Natural killer cell (primary cell): ENCODE data around the gene SLC22A12. TPM values are rescaled to one million over a fixed set of nuclear protein-coding genes. Genes with fewer than 3 reads are reported as not detected.

Experiments
- ATAC-seq, 3 donors: fragments of 150-1000 bp in 2 of 3; fragments of 200-7000 bp in 1 of 3; cut with Tn5 transposase; 1 replicate in 1 of 3; 2 replicates in 2 of 3; pipeline ENCODE4 v1.10.0; 2021; ENCODE audit warnings: mild to moderate bottlenecking in 2 of 3, moderate library complexity in 2 of 3
- DNase-seq, 2 donors: peaks; one replicate each; pipeline versions ENCODE4 v3.0.0 to v3.0.0-alpha.2; 2013 to 2021; ENCODE audit warnings: mixed read lengths in 1 of 2
- H3K27ac ChIP-seq: one replicate; pipeline ENCODE4 v1.5.1; 2013; ENCODE audit warnings: mild to moderate bottlenecking, low read length
- H3K27me3 ChIP-seq: one replicate; pipeline ENCODE4 v1.6.1; 2013; ENCODE audit warnings: low read length; ENCODE audit not compliant: control insufficient read depth, insufficient read depth
- H3K36me3 ChIP-seq: one replicate; pipeline ENCODE4 v1.6.1; 2013; ENCODE audit warnings: low read length; ENCODE audit not compliant: control insufficient read depth, insufficient read depth
- H3K4me1 ChIP-seq: one replicate; pipeline ENCODE4 v1.6.1; 2013; ENCODE audit warnings: low read length; ENCODE audit not compliant: control insufficient read depth, insufficient read depth
- H3K4me3 ChIP-seq: one replicate; pipeline ENCODE4 v1.5.1; 2013; ENCODE audit warnings: low read length
- H3K9me3 ChIP-seq: one replicate; pipeline ENCODE4 v1.6.1; 2013; ENCODE audit warnings: low read length; ENCODE audit not compliant: control insufficient read depth, insufficient read depth
- H3K27ac Mint-ChIP-seq, 2 donors: one replicate each; pipeline ENCODE4 v1.8.0; 2022; ENCODE audit warnings: mild to moderate bottlenecking in 2 of 2, mixed read lengths in 2 of 2, moderate library complexity in 1 of 2
- H3K27me3 Mint-ChIP-seq, 2 donors: one replicate each; pipeline ENCODE4 v1.8.0; 2022; ENCODE audit warnings: low read depth in 2 of 2, mixed read lengths in 2 of 2
- H3K36me3 Mint-ChIP-seq: one replicate; pipeline ENCODE4 v1.8.0; 2022; ENCODE audit warnings: mixed read lengths
- H3K4me1 Mint-ChIP-seq, 2 donors: one replicate each; pipeline ENCODE4 v1.8.0; 2022; ENCODE audit warnings: mixed read lengths in 2 of 2
- H3K4me3 Mint-ChIP-seq: one replicate; pipeline ENCODE4 v1.8.0; 2022; ENCODE audit warnings: mild to moderate bottlenecking, moderate library complexity, mixed read lengths
- H3K9me3 Mint-ChIP-seq, 2 donors: one replicate each; pipeline ENCODE4 v1.8.0; 2022; ENCODE audit warnings: mixed read lengths in 2 of 2
- WGBS: methylation state at CpG from one replicate; pipeline ENCODE4 v1.1.7; 2013; ENCODE audit warnings: missing lambda C conversion rate; ENCODE audit not compliant: insufficient coverage; 5-methylcytosine and 5-hydroxymethylcytosine counted together
- intact Hi-C: fragments of 100-400 bp; cut with micrococcal nuclease; formaldehyde crosslinking; loops from one replicate; pipeline ENCODE4 v1.14.2; 2022
- total RNA-seq, 4 donors: library from RNA; stranded (reverse); fragments of 120-200 nt in 1 of 4; gene quantifications; one replicate each; pipeline versions ENCODE4 v1.2.3 to v1.2.4, GENCODE V29; 2013 to 2022
- TF ChIP-seq, protein P1 (sequence below): fragments of 200-600 bp; IDR thresholded peaks from one replicate; pipeline ENCODE4 v1.8.0; 2022; ENCODE audit warnings: antibody characterized with exemption

SLC22A12 gene
- total RNA-seq, 3 donors from 2014 or later (not counting 1 experiment from before 2014, with no cell fraction given): not detected

DNA sequence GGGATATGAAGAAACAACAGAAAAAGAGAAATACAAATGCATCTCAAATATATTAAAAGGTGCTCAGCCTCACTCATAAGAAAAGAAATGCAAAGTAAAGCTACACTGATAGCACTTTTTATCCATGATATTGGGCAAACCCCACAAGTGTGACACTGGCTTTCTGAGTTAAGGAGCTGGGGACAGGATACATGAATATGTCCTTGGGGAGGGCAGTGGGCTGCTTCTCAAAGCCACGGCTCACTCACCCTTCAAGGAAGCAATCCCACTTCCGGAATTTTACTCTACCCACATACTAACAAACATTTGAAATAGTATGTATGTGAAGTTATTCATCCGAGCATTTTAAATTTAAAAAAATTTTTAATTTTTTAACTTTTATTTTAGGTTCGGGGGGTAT is 41.1 kb upstream of the SLC22A12 start:
- no CpG with 5 or more reads among the region's 4 CpGs for WGBS
- DNase-seq (no peak), ATAC-seq (no peak)
- TF ChIP-seq, protein P1, sequence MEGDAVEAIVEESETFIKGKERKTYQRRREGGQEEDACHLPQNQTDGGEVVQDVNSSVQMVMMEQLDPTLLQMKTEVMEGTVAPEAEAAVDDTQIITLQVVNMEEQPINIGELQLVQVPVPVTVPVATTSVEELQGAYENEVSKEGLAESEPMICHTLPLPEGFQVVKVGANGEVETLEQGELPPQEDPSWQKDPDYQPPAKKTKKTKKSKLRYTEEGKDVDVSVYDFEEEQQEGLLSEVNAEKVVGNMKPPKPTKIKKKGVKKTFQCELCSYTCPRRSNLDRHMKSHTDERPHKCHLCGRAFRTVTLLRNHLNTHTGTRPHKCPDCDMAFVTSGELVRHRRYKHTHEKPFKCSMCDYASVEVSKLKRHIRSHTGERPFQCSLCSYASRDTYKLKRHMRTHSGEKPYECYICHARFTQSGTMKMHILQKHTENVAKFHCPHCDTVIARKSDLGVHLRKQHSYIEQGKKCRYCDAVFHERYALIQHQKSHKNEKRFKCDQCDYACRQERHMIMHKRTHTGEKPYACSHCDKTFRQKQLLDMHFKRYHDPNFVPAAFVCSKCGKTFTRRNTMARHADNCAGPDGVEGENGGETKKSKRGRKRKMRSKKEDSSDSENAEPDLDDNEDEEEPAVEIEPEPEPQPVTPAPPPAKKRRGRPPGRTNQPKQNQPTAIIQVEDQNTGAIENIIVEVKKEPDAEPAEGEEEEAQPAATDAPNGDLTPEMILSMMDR: no peak
- H3K27me3 ChIP-seq: no peaks in the 10 kb centered on the region
- H3K36me3 ChIP-seq: no peaks in the 10 kb centered on the region
- H3K27ac Mint-ChIP-seq: no peak overlapping the region
- H3K27me3 Mint-ChIP-seq: peaks cover 5% of the 10 kb centered on the region in 2 donors
- H3K4me3 Mint-ChIP-seq: no peak overlapping the region
- H3K4me1 Mint-ChIP-seq: peaks cover 6 to 11% of the 10 kb centered on the region in 2 donors
- no peak overlapping the region for H3K4me3 ChIP-seq
- no peak overlapping the region for H3K27ac ChIP-seq
- H3K36me3 Mint-ChIP-seq: no peaks in the 10 kb centered on the region
- H3K9me3 ChIP-seq: no peaks in the 10 kb centered on the region
- peaks cover 3 to 4% of the 10 kb centered on the region in 2 donors for H3K9me3 Mint-ChIP-seq
- intact Hi-C loops: loop anchor here (5.0 kb wide), 1 partner anchor 102 kb away; no protein-coding TSS in a partner anchor
- no peaks in the 10 kb centered on the region for H3K4me1 ChIP-seq

DNA sequence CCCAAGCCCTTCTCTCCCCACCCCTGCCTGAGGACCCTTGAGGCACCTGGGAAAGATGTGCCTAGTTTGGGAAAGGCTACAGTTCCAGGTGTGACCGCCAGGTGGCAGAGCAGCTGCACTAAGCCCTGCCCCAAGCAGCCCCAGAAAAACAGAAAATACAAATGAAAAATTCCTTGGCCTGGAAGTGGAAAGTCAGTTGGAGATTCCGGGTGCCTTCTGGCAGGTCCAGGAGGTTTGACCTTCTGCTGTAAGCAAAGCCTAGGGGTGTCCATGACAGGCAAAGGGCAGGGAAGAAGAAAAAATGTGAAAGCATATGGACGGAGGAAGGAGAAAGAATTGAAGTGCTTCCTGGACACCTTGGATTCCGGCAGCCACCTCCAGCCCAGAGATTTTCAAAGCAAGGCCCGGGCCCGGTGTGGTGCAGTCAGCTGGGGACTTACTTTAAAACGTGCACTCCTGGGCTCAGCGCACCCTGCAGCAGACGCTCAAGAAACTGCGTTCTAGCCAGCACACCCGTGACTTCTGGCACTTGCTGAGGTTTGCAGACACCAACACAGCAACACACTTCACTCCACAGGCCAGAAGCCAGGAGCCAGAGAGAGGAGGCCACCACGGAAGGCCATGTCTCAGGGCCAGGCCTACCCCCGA is 37.3 kb upstream of the SLC22A12 start:
- peak; percentile 40 to 77 for DNase-seq
- 49% methylated on average over 13 of the region's 13 CpGs for WGBS
- Mint-ChIP-seq H3K4me1 (peaks cover 6 to 11% of the 10 kb centered on the region in 2 donors), H3K4me3 (no peak overlapping the region), H3K27ac (peak overlapping the region in 1 of 2 donors; percentile 69), H3K27me3 (no peaks in the 10 kb centered on the region), H3K36me3 (no peaks in the 10 kb centered on the region), H3K9me3 (peaks cover 3 to 4% of the 10 kb centered on the region in 2 donors)
- no peaks in the 10 kb centered on the region for H3K27me3 ChIP-seq
- TF ChIP-seq, protein P1: peak; percentile 72
- no peaks in the 10 kb centered on the region for H3K36me3 ChIP-seq
- H3K4me1 ChIP-seq: no peaks in the 10 kb centered on the region
- ATAC-seq: peak; percentile 61 to 67 (median 64)
- no peak overlapping the region for H3K27ac ChIP-seq
- no peak overlapping the region for H3K4me3 ChIP-seq
- intact Hi-C loops: loop anchor here (5.0 kb wide), 1 partner anchor 99 kb away; no protein-coding TSS in a partner anchor
- no peaks in the 10 kb centered on the region for H3K9me3 ChIP-seq

GRCh38 chr11:64556044-64556720 is 34.8 kb upstream of the SLC22A12 start:
- no peak overlapping the region for H3K4me3 Mint-ChIP-seq
- H3K27me3 Mint-ChIP-seq: peaks cover 0 to 4% of the 10 kb centered on the region in 2 donors
- no peaks in the 10 kb centered on the region for H3K36me3 Mint-ChIP-seq
- WGBS: 92% methylated on average over 26 of the region's 26 CpGs
- peaks cover 6 to 11% of the 10 kb centered on the region in 2 donors for H3K4me1 Mint-ChIP-seq
- no peak overlapping the region for H3K27ac ChIP-seq
- H3K4me3 ChIP-seq: no peak overlapping the region
- H3K27ac Mint-ChIP-seq: no peak overlapping the region
- H3K4me1 ChIP-seq: no peaks in the 10 kb centered on the region
- TF ChIP-seq, protein P1: no peak
- intact Hi-C loops: no loop called here
- no peaks in the 10 kb centered on the region for H3K27me3 ChIP-seq
- H3K9me3 Mint-ChIP-seq: peaks cover 3 to 4% of the 10 kb centered on the region in 2 donors
- ATAC-seq (no peak), DNase-seq (no peak)
- no peaks in the 10 kb centered on the region for H3K36me3 ChIP-seq
- no peaks in the 10 kb centered on the region for H3K9me3 ChIP-seq
